Measurements from ENCODE around the gene KIF11. TPM values are rescaled to one million over a fixed set of nuclear protein-coding genes. Genes with fewer than 3 reads are reported as not detected.

KIF11 gene
- total RNA-seq, 2 experiments from 2014 or later = 43.8 to 44.4 TPM

DNA sequence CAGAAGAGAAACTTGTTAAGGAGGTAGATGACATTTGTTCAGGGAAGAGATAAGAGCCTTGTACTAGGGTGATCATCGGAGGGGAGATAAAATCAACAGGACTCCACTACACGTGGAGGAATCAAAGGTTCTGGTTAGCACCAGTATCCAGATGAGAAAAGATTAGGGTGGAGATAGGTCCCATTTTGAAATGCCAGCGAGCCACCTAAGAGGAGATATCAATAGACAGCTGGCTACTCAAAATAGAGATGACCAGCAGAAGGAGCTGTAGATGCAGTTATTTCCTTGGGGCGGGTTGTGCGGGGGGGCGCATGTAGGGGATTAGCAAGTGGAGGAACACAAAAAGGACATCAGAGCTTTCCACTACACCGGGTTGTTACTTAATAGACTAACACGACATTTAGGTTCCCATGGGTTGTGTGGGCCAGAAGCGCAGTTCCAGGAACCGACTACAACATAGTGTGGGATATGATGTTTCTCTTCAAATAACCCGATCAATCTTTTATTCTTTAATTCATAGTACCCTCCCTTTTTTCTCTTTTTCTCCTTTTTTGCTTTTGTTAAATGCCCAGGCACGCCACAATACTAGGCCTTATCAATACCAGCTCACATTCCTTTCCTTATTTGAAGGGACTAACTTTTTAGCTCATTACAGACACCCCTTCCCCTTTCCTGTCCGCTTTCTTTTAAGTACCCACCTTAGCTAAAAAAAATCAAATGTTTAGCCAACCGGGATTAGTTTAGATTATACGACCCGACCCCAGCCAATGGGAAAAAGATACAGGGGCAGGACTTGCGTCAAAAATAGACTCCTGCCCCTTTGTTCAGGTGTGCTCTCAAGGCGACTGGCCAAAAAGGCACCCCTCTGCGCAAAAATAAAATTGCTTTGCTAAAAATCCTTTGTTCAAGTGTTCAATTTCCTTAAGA, 2.0 kb upstream of the KIF11 start:
- TF ChIP-seq, protein P1, sequence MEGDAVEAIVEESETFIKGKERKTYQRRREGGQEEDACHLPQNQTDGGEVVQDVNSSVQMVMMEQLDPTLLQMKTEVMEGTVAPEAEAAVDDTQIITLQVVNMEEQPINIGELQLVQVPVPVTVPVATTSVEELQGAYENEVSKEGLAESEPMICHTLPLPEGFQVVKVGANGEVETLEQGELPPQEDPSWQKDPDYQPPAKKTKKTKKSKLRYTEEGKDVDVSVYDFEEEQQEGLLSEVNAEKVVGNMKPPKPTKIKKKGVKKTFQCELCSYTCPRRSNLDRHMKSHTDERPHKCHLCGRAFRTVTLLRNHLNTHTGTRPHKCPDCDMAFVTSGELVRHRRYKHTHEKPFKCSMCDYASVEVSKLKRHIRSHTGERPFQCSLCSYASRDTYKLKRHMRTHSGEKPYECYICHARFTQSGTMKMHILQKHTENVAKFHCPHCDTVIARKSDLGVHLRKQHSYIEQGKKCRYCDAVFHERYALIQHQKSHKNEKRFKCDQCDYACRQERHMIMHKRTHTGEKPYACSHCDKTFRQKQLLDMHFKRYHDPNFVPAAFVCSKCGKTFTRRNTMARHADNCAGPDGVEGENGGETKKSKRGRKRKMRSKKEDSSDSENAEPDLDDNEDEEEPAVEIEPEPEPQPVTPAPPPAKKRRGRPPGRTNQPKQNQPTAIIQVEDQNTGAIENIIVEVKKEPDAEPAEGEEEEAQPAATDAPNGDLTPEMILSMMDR (IDR thresholded peaks at IDR 0.05) = no peak
- H3K4me3 Mint-ChIP-seq = peak overlapping the region; percentile 95
- ChIA-PET CTCF (interaction anchor here (1.0 to 5.1 kb wide), 4 partner anchors 10 to 100 kb away, joined by 3 to 37 read pairs (median 4); partner anchors contain the start of gene IDE), POLR2A (interaction anchor here (0.6 to 1.9 kb wide), 9 partner anchors 9 to 968 kb away, joined by 3 to 12 read pairs (median 3); partner anchors contain the start of gene IDE)
- H3K36me3 Mint-ChIP-seq (ENCODE audit: low read depth) = peaks cover 5% of the 10 kb centered on the region
- intact Hi-C loops (cut with micrococcal nuclease) = loop anchor here (2.0 to 5.0 kb wide), 2 partner anchors 16 to 74 kb away; partner anchors contain the start of gene IDE
- peak overlapping the region; percentile 98 for H3K27ac Mint-ChIP-seq
- no peaks in the 10 kb centered on the region for H3K9me3 Mint-ChIP-seq
- DNase-seq (peak; percentile 38), ATAC-seq (peak; percentile 21)
- H3K27me3 Mint-ChIP-seq = peaks cover 4% of the 10 kb centered on the region
- peaks cover 16% of the 10 kb centered on the region for H3K4me1 Mint-ChIP-seq (ENCODE audit: low read depth)

DNA sequence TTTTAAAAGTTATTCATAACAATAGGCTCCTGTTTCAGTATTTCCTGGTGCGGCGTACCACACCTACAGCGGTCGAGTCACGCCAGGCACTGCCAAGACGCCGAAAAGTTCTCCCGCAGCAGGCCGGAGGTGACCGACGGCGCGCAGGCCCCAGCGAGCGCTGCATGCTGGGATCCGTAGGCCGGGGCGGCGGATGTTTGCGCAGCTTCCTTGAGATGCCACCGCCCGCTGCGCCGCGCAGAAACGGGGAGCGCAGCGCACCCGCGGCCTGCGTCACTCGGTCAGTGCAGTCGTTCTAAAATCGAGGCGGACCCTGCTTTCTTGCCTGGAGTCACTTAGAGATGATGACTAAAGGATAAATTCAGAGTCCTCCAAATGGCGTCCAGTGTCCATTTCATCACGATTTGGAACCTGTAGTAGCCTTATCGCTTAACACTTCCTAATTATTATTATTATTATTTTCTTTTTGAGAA, 1.3 kb upstream of the KIF11 start:
- H3K9me3 Mint-ChIP-seq = no peaks in the 10 kb centered on the region
- H3K27me3 Mint-ChIP-seq = peaks cover 4% of the 10 kb centered on the region
- CTCF ChIA-PET = interaction anchor here (1.2 to 5.1 kb wide), 2 partner anchors 11 to 18 kb away, joined by 4 to 37 read pairs; partner anchors contain the start of gene IDE
- intact Hi-C loops (cut with micrococcal nuclease) = loop anchor here (2.0 to 5.0 kb wide), 2 partner anchors 17 to 74 kb away; partner anchors contain the start of gene IDE
- H3K4me3 Mint-ChIP-seq = peak overlapping the region; percentile 95
- TF ChIP-seq, protein P1 (IDR thresholded peaks at IDR 0.05) = no peak
- H3K27ac Mint-ChIP-seq = peak overlapping the region; percentile 98
- ATAC-seq = peak; percentile 86
- peak; percentile 95 for DNase-seq
- peaks cover 21% of the 10 kb centered on the region for H3K4me1 Mint-ChIP-seq (ENCODE audit: low read depth)
- peaks cover 5% of the 10 kb centered on the region for H3K36me3 Mint-ChIP-seq (ENCODE audit: low read depth)
- POLR2A ChIA-PET = interaction anchor here (0.7 to 1.9 kb wide), 7 partner anchors 10 to 62 kb away, joined by 3 to 12 read pairs (median 5); partner anchors contain the start of gene IDE

DNA sequence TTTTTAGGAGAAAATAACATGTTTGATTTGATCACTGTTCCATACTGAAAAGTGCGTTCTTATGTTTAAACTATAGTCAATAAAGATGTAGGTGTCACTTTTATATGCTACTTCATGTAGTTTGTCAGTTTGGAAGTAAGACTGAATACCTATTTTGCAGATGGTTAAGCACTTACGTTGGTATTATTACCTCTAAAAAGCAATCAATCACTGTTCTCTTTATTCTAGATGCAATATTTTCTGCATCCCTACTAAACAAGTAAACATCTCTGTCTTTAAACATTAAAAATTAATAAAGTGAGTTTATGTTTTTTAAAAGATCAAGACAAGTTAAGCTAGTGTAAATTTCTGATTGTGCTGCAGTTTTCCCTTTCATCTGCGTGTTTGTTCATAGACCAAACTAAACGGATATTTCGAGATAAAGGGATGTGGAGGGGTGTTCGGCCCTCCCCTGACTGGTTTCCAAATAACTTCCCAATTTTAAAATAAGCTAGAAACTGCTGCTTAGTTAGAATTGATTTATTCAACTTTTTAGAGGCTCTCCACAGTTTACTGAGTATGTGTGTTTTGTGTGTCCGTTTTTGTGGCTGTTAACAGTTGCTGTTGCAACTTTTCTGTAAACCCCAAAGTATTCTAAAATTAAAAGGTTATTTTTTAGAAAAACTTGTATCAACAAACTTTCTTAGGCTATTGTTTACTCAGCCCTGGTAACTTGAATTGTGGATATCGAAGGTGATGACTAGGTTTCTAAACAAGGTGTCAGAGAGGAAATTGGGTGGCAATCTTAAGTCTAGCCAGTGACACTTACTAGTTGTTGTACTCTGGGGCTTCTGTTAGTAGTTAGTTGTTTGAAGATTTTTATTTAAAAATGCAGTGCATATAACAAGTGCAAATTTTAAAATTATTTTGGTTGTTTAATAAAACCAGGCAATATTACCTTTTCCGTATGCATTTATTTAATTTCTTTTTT, 974 bp downstream of the KIF11 start:
- intact Hi-C loops (cut with micrococcal nuclease) = loop anchor here (5.0 kb wide), 1 partner anchor 77 kb away; no protein-coding TSS in a partner anchor
- peaks cover 23% of the 10 kb centered on the region for H3K4me1 Mint-ChIP-seq (ENCODE audit: low read depth)
- ChIA-PET CTCF (no interaction called here), POLR2A (interaction anchor here (0.8 to 1.6 kb wide), 2 partner anchors 12 kb away, joined by 3 read pairs; no protein-coding TSS in a partner anchor)
- peak overlapping the region; percentile 95 for H3K4me3 Mint-ChIP-seq
- peaks cover 4% of the 10 kb centered on the region for H3K27me3 Mint-ChIP-seq
- H3K36me3 Mint-ChIP-seq (ENCODE audit: low read depth) = peaks cover 14% of the 10 kb centered on the region
- peak overlapping the region; percentile 98 for H3K27ac Mint-ChIP-seq
- TF ChIP-seq, protein P1 (IDR thresholded peaks at IDR 0.05) = no peak
- no peaks in the 10 kb centered on the region for H3K9me3 Mint-ChIP-seq
- no peak for ATAC-seq
- DNase-seq = no peak

DNA sequence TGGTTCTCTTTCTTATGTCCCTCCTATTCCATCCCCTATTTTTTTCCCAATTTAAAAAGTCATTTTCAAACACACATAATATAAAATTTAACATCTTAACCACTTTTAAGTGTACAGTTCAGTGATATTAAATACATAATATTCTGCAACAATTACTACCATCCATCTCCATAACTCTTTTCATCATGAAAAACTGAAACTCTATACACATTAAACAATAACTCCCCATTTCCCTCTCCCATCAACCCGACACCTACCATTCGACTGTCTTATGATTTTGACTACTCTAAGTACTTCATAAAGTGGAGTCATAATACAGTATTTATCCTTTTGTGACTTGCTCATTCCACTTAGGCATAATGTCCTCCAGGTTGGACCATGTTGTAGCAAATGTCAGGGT, 2.6 kb downstream of the KIF11 start:
- intact Hi-C loops (cut with micrococcal nuclease) = no loop called here
- POLR2A ChIA-PET = interaction anchor here (0.6 kb wide), 1 partner anchor 34 kb away, joined by 3 read pairs; no protein-coding TSS in a partner anchor
- TF ChIP-seq, protein P1 (IDR thresholded peaks at IDR 0.05) = no peak

More for the DNA sequence above, 2.6 kb downstream of the KIF11 start:
- H3K9me3 Mint-ChIP-seq = no peaks in the 10 kb centered on the region
- peaks cover 21% of the 10 kb centered on the region for H3K4me1 Mint-ChIP-seq (ENCODE audit: low read depth)
- DNase-seq (no peak), ATAC-seq (no peak)
- CTCF ChIA-PET = interaction anchor here (0.6 kb wide), 1 partner anchor 290 kb away, joined by 3 read pairs; no protein-coding TSS in a partner anchor
- peaks cover 14% of the 10 kb centered on the region for H3K36me3 Mint-ChIP-seq (ENCODE audit: low read depth)
- H3K27ac Mint-ChIP-seq = no peak overlapping the region
- H3K4me3 Mint-ChIP-seq = peak overlapping the region; percentile 58
- H3K27me3 Mint-ChIP-seq = peaks cover 4% of the 10 kb centered on the region
